IMR-90 (cell line): ENCODE data around the gene TNFAIP8. TPM values are rescaled to one million over a fixed set of nuclear protein-coding genes. Genes with fewer than 3 reads are reported as not detected.

Source experiments
- ATAC-seq: fragments of 200-7000 bp; cut with Tn5 transposase; 2 replicates; pipeline ENCODE4 v1.9.1; 2020; ENCODE audit warnings: low read depth, mild to moderate bottlenecking, moderate library complexity
- BruUV-seq: library from RNA; stranded (reverse); fragments of 400-500 nt; replicated peaks from 2 replicates; lab custom pipeline; 2021; lab: Mats Ljungman, UMichigan
- CTCF ChIA-PET: fragments of 300-600 bp; formaldehyde crosslinking; extraction: SDS; loops from one replicate; lab custom pipeline; 2021; ENCODE audit warnings: antibody characterized with exemption; lab: Yijun Ruan, JAX
- POLR2A ChIA-PET: fragments of 300-600 bp; sonication (Branson Sonifier 250); formaldehyde crosslinking; loops from one replicate; lab custom pipeline; 2022; ENCODE audit warnings: antibody characterized with exemption; ENCODE audit not compliant: unreplicated experiment; lab: Charles Lee
- DNase-seq: peaks from one replicate; pipeline ENCODE4 v3.0.0; 2013
- H2AFZ ChIP-seq: replicated peaks from 2 replicates; pipeline ENCODE3; 2013; ENCODE audit warnings: low read length, mild to moderate bottlenecking; ENCODE audit not compliant: poor library complexity
- H2AK5ac ChIP-seq: 2 replicates; pipeline ENCODE4 v1.6.1; 2013; ENCODE audit warnings: low read depth, low read length, inconsistent platforms
- H2AK9ac ChIP-seq: replicated peaks from 2 replicates; pipeline ENCODE3; 2013; ENCODE audit warnings: mild to moderate bottlenecking, low read depth, low read length, moderate library complexity; ENCODE audit not compliant: poor library complexity
- H2BK120ac ChIP-seq: 2 replicates; pipeline ENCODE4 v1.6.1; 2013; ENCODE audit warnings: low read depth, low read length, inconsistent platforms
- H2BK15ac ChIP-seq: 3 replicates; pipeline ENCODE4 v1.6.1; 2013; ENCODE audit warnings: low read depth, low read length, inconsistent platforms
- H2BK20ac ChIP-seq: 2 replicates; pipeline ENCODE4 v1.6.1; 2013; ENCODE audit warnings: low read depth, mild to moderate bottlenecking, inconsistent platforms, low read length, moderate library complexity
- H2BK5ac ChIP-seq: 2 replicates; pipeline ENCODE4 v1.6.1; 2013; ENCODE audit warnings: mild to moderate bottlenecking, low read depth, low read length, inconsistent platforms; ENCODE audit not compliant: poor library complexity, severe bottlenecking
- H3K14ac ChIP-seq: replicated peaks from 2 replicates; pipeline ENCODE4 v1.6.1; 2013; ENCODE audit warnings: low read depth, low read length, inconsistent platforms
- H3K18ac ChIP-seq: 2 replicates; pipeline ENCODE4 v1.6.1; 2013; ENCODE audit warnings: low read depth, low read length, control low read depth
- H3K23ac ChIP-seq: 2 replicates; pipeline ENCODE4 v1.6.1; 2013; ENCODE audit warnings: low read depth, low read length, inconsistent platforms
- H3K27ac ChIP-seq: 2 replicates; pipeline ENCODE4 v1.5.1; 2013; ENCODE audit warnings: mild to moderate bottlenecking, control low read depth, low read length; ENCODE audit not compliant: insufficient read depth
- H3K27me3 ChIP-seq: 2 replicates; pipeline ENCODE4 v1.6.1; 2013; ENCODE audit warnings: low read length; ENCODE audit not compliant: control insufficient read depth, insufficient read depth
- H3K36me3 ChIP-seq: 2 replicates; pipeline ENCODE4 v1.6.1; 2013; ENCODE audit warnings: low read length, mixed read lengths; ENCODE audit not compliant: control insufficient read depth, insufficient read depth
- H3K4ac ChIP-seq: 2 replicates; pipeline ENCODE4 v1.6.1; 2013; ENCODE audit warnings: low read depth, low read length, inconsistent platforms
- H3K4me1 ChIP-seq: 2 replicates; pipeline ENCODE4 v1.6.1; 2013; ENCODE audit warnings: low read length, mixed read lengths; ENCODE audit not compliant: control insufficient read depth, insufficient read depth
- H3K4me2 ChIP-seq: 2 replicates; pipeline ENCODE4 v1.6.1; 2013; ENCODE audit warnings: low read depth, mild to moderate bottlenecking, control low read depth, low read length, moderate library complexity
- H3K4me3 ChIP-seq: 2 replicates; pipeline ENCODE4 v1.5.1; 2013; ENCODE audit warnings: low read depth, mild to moderate bottlenecking, control low read depth, low read length, moderate library complexity; ENCODE audit not compliant: insufficient read depth
- H3K56ac ChIP-seq: 2 replicates; pipeline ENCODE4 v1.6.1; 2013; ENCODE audit warnings: low read length, inconsistent platforms; ENCODE audit not compliant: insufficient read depth; ENCODE audit errors: extremely low read depth
- H3K79me1 ChIP-seq, 2 experiments: 2 replicates each; pipeline ENCODE4 v1.6.1; 2013; ENCODE audit warnings: low read length in 2 of 2, inconsistent platforms in 1 of 2, low read depth in 1 of 2
- H3K9ac ChIP-seq: 2 replicates; pipeline ENCODE4 v1.6.1; 2013; ENCODE audit warnings: low read depth, low read length, control low read depth
- H3K9me1 ChIP-seq: 2 replicates; pipeline ENCODE4 v1.6.1; 2013; ENCODE audit warnings: low read length, inconsistent platforms; ENCODE audit not compliant: insufficient read depth
- H3K9me3 ChIP-seq: 2 replicates; pipeline ENCODE4 v1.6.1; 2013; ENCODE audit warnings: low read length; ENCODE audit not compliant: control insufficient read depth, insufficient read depth
- H4K20me1 ChIP-seq: 2 replicates; pipeline ENCODE4 v1.6.1; 2013; ENCODE audit warnings: low read length, inconsistent platforms; ENCODE audit not compliant: insufficient read depth
- H4K5ac ChIP-seq: 2 replicates; pipeline ENCODE4 v1.6.1; 2013; ENCODE audit warnings: mild to moderate bottlenecking, low read depth, low read length, control low read depth
- H4K8ac ChIP-seq, 2 experiments: 2 replicates each; pipeline ENCODE4 v1.6.1; 2013; ENCODE audit warnings: low read depth in 2 of 2, low read length in 2 of 2, control low read depth in 1 of 2, inconsistent platforms in 1 of 2
- H4K91ac ChIP-seq: 2 replicates; pipeline ENCODE4 v1.6.1; 2013; ENCODE audit warnings: low read depth, low read length, inconsistent platforms; ENCODE audit not compliant: insufficient read depth
- BHLHE40 ChIP-seq: fragments of 150-350 bp; IDR thresholded peaks from 2 replicates; pipeline ENCODE4 v1.6.1; 2016; ENCODE audit warnings: mild to moderate bottlenecking, low read depth, low read length
- CEBPB ChIP-seq: IDR thresholded peaks from 2 replicates; pipeline ENCODE4 v1.6.1; 2012; ENCODE audit warnings: low read depth, low read length, improper control_type of control experiment
- CHD1 ChIP-seq: IDR thresholded peaks from 2 replicates; pipeline ENCODE4 v1.6.1; 2012; ENCODE audit warnings: low read depth, low read length, improper control_type of control experiment
- CTCF ChIP-seq: conservative IDR thresholded peaks from 2 replicates; pipeline ENCODE4 v1.5.1; 2012; ENCODE audit warnings: mild to moderate bottlenecking, low read depth, low read length, improper control_type of control experiment
- ELK1 ChIP-seq: fragments of 150-350 bp; IDR thresholded peaks from 2 replicates; pipeline ENCODE4 v1.6.1; 2016; ENCODE audit warnings: low read depth, mild to moderate bottlenecking, low read length, moderate library complexity, borderline replicate concordance
- FOS ChIP-seq: fragments of 150-350 bp; IDR thresholded peaks from 2 replicates; pipeline ENCODE4 v1.6.1; 2016; ENCODE audit warnings: low read depth, low read length
- MAZ ChIP-seq: IDR thresholded peaks from 2 replicates; pipeline ENCODE4 v1.6.1; 2012; ENCODE audit warnings: low read depth, mild to moderate bottlenecking, low read length, improper control_type of control experiment, moderate library complexity, borderline replicate concordance
- MXI1 ChIP-seq: IDR thresholded peaks from 2 replicates; pipeline ENCODE4 v1.6.1; 2012; ENCODE audit warnings: low read depth, mild to moderate bottlenecking, low read length, moderate library complexity, borderline replicate concordance
- NFE2L2 ChIP-seq: fragments of 150-350 bp; IDR thresholded peaks from 2 replicates; pipeline ENCODE4 v1.6.1; 2016; ENCODE audit warnings: low read depth, mild to moderate bottlenecking, low read length
- POLR2A ChIP-seq: IDR thresholded peaks from 2 replicates; pipeline ENCODE4 v1.6.1; 2012; ENCODE audit warnings: mild to moderate bottlenecking, low read depth, low read length
- RAD21 ChIP-seq: IDR thresholded peaks from 2 replicates; pipeline ENCODE4 v1.6.1; 2012; ENCODE audit warnings: low read length, improper control_type of control experiment
- RCOR1 ChIP-seq: IDR thresholded peaks from 2 replicates; pipeline ENCODE4 v1.6.1; 2012; ENCODE audit warnings: mild to moderate bottlenecking, low read length, improper control_type of control experiment; ENCODE audit not compliant: insufficient replicate concordance
- RFX5 ChIP-seq: IDR thresholded peaks from 2 replicates; pipeline ENCODE4 v1.8.0; 2012; ENCODE audit warnings: low read depth, mild to moderate bottlenecking, low read length, moderate library complexity
- SMC3 ChIP-seq: fragments of 150-350 bp; IDR thresholded peaks from 2 replicates; pipeline ENCODE4 v1.6.1; 2016; ENCODE audit warnings: low read depth, mild to moderate bottlenecking, antibody characterized with exemption, low read length, moderate library complexity
- USF2 ChIP-seq: fragments of 150-350 bp; IDR thresholded peaks from 2 replicates; pipeline ENCODE4 v1.6.1; 2017; ENCODE audit warnings: mild to moderate bottlenecking, antibody characterized with exemption, low read length, low read depth
- WGBS, 2 experiments: methylation state at CpG; one replicate each; pipeline versions ENCODE4 v1.1.5 to v1.1.7; 2013; ENCODE audit warnings: missing lambda C conversion rate in 2 of 2; ENCODE audit not compliant: insufficient read length in 1 of 2; ENCODE audit errors: extremely low coverage in 2 of 2; 5-methylcytosine and 5-hydroxymethylcytosine counted together
- dilution Hi-C: fragments of 300-500 bp; cut with HindIII; formaldehyde crosslinking; loops from one replicate; pipeline ENCODE4 v1.14.3; 2018; ENCODE audit warnings: low sequenced_read_pairs; ENCODE audit not compliant: unreplicated experiment
- in situ Hi-C: fragments of 300-500 bp; cut with MboI; formaldehyde crosslinking; loops from 3 replicates; pipeline ENCODE4 v1.14.3; 2019; ENCODE audit warnings: low sequenced_read_pairs, inconsistent platforms, mixed read lengths
- intact Hi-C: fragments of 100-400 bp; cut with micrococcal nuclease; formaldehyde crosslinking; loops from 2 replicates; pipeline ENCODE4 v1.10.0; 2022
- polyA plus RNA-seq, 3 experiments: library from polyadenylated mRNA; depleted of rRNA; stranded (reverse); fragments of >200 nt; gene quantifications; 2 replicates each; pipeline ENCODE4 v1.2.3, GENCODE V29; 2012; ENCODE audit warnings: low replicate concordance in 1 of 3
- total RNA-seq: library from RNA; depleted of rRNA; stranded (reverse); fragments of >200 nt; gene quantifications from 2 replicates; pipeline ENCODE4 v1.2.3, GENCODE V29; 2012

TNFAIP8 gene
- total and polyA plus RNA-seq, 2 of the 4 experiments (the other 2 are of a cell fraction), result 20.3 to 29.9 TPM

DNA sequence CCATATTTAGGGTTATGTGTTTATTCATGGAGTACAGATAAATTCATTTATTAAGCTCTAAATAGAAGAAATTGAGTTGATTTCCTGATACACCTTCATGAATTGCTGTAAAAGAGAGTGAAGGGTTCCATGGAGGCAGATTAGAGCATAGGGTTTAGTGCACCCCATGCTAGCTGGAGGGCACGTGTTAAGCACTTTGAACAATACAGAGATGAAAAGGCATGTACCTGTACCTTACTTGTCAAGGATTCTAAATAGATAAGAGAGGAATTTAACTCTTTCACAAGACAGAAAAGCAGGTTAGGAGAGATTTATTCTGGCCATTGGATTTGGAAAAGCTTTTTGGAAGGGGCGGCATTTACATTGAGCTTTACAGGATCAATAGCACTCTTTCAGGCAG, 23.3 kb downstream of the TNFAIP8 start:
- ATAC-seq (no peak), DNase-seq (no peak)
- no peaks in the 10 kb centered on the region for H3K27me3 ChIP-seq
- peaks cover 12 to 24% of the 10 kb centered on the region in 2 experiments; a peak in 3 of 4 replicates for H3K79me1 ChIP-seq
- H3K9me3 ChIP-seq, result no peaks in the 10 kb centered on the region
- H3K36me3 ChIP-seq, result no peaks in the 10 kb centered on the region
- peak overlapping the region; percentile 17 for H3K4ac ChIP-seq
- no CpG with 5 or more reads among the region's 2 CpGs for WGBS, 2 experiments
- peak overlapping the region; percentile 99 for H3K18ac ChIP-seq
- no TSS peak for BruUV-seq
- H4K20me1 ChIP-seq, result no peaks in the 10 kb centered on the region
- H2BK20ac ChIP-seq, result peak overlapping the region; percentile 18; the same call in 1 of the 2 replicates
- intact Hi-C loops, result no loop called here
- H3K14ac ChIP-seq, result 0 out of 2 replicates have a peak overlapping the region, but pooled peaks have one; percentile 15
- H3K27ac ChIP-seq, result peak overlapping the region; percentile 99; the same call in 1 of the 2 replicates
- peaks cover 25% of the 10 kb centered on the region for H3K4me1 ChIP-seq
- peak overlapping the region; percentile 50; the same call in 1 of the 2 replicates for H2BK120ac ChIP-seq
- peak overlapping the region; percentile 74 for H4K5ac ChIP-seq
- no peak overlapping the region for H3K9ac ChIP-seq
- H2AK9ac ChIP-seq, result no peak overlapping the region
- H3K56ac ChIP-seq, result no peak overlapping the region
- dilution Hi-C loops, result no loop called here
- H3K9me1 ChIP-seq, result peaks cover 10% of the 10 kb centered on the region
- no peak overlapping the region for H3K4me3 ChIP-seq
- ChIA-PET POLR2A (interaction anchor here (0.5 kb wide), 1 partner anchor 10 kb away, joined by 3 read pairs; no protein-coding TSS in a partner anchor), CTCF (interaction anchor here (0.8 kb wide), 1 partner anchor 391 kb away, joined by 3 read pairs; no protein-coding TSS in a partner anchor)
- H2BK5ac ChIP-seq, result peak overlapping the region; percentile 80
- peak overlapping the region; percentile 72 for H4K91ac ChIP-seq
- TF ChIP-seq NFE2L2, result no peak
- TF ChIP-seq USF2, result no peak
- TF ChIP-seq SMC3, result no peak
- no peak for TF ChIP-seq CEBPB
- TF ChIP-seq FOS, result no peak
- no peak for TF ChIP-seq BHLHE40
- TF ChIP-seq MXI1, result no peak
- TF ChIP-seq ELK1, result no peak
- TF ChIP-seq RAD21, result no peak
- TF ChIP-seq RFX5, result no peak
- TF ChIP-seq CTCF, result no peak
- no peak for TF ChIP-seq RCOR1
- TF ChIP-seq MAZ, result no peak
- TF ChIP-seq POLR2A, result no peak
- TF ChIP-seq CHD1, result no peak
- in situ Hi-C loops, result no loop called here
- H3K23ac ChIP-seq, result no peak overlapping the region
- no peak overlapping the region for H2BK15ac ChIP-seq
- no peak overlapping the region for H2AFZ ChIP-seq
- H2AK5ac ChIP-seq, result 0 out of 2 replicates have a peak overlapping the region, but pooled peaks have one; percentile 53
- H3K4me2 ChIP-seq, result no peak overlapping the region
- peak overlapping the region in 1 of 2 experiments; percentile 52; a peak in 1 of 4 replicates for H4K8ac ChIP-seq
